Esophagus (tissue), 2 donors: ENCODE data around the gene OTOP3. TPM values are rescaled to one million over a fixed set of nuclear protein-coding genes. Genes with fewer than 3 reads are reported as not detected.

Experiments
- H3K27ac ChIP-seq, 2 donors: one replicate each; pipeline ENCODE4 v1.5.1; 2013; ENCODE audit warnings: low read depth in 2 of 2, mild to moderate bottlenecking in 2 of 2, inconsistent platforms in 1 of 2, low read length in 1 of 2, moderate library complexity in 1 of 2
- H3K27me3 ChIP-seq, 2 donors: one replicate each; pipeline ENCODE4 v1.6.1; 2013; ENCODE audit warnings: low read length in 2 of 2, control low read depth in 1 of 2, mild to moderate bottlenecking in 1 of 2; ENCODE audit not compliant: insufficient read depth in 2 of 2, control insufficient read depth in 1 of 2
- H3K36me3 ChIP-seq, 2 donors: one replicate each; pipeline ENCODE4 v1.6.1; 2013; ENCODE audit warnings: low read length in 1 of 2; ENCODE audit not compliant: control insufficient read depth in 2 of 2, insufficient read depth in 2 of 2
- H3K4me1 ChIP-seq, 2 donors: one replicate each; pipeline ENCODE4 v1.6.1; 2013; ENCODE audit warnings: low read length in 1 of 2; ENCODE audit not compliant: control insufficient read depth in 2 of 2, insufficient read depth in 2 of 2
- H3K4me3 ChIP-seq, 2 donors: one replicate each; pipeline ENCODE4 v1.5.1; 2013; ENCODE audit warnings: low read length in 2 of 2, mild to moderate bottlenecking in 2 of 2, low read depth in 1 of 2, moderate library complexity in 1 of 2
- H3K9me3 ChIP-seq, 2 donors: one replicate each; pipeline ENCODE4 v1.6.1; 2013; ENCODE audit warnings: mild to moderate bottlenecking in 2 of 2, low read depth in 1 of 2, low read length in 1 of 2, moderate library complexity in 1 of 2; ENCODE audit not compliant: control insufficient read depth in 2 of 2, insufficient read depth in 1 of 2
- WGBS, 2 donors: extraction: QIAGEN DNeasy Blood & Tissue Kit; methylation state at CpG; one replicate each; pipeline ENCODE4 v1.1.7; 2013; 5-methylcytosine and 5-hydroxymethylcytosine counted together
- polyA plus RNA-seq, 2 donors: library from polyadenylated mRNA; stranded (reverse); fragments of 200-250 nt; gene quantifications; one replicate each; pipeline ENCODE4 v1.2.3, GENCODE V29; 2013
- donor health status: healthy with polysubstance abuse.
- donor health status: Bipolar disorder and iron deficiency.

OTOP3 gene
- polyA plus RNA-seq, 2 donors: 11.2 to 16.1 TPM

DNA sequence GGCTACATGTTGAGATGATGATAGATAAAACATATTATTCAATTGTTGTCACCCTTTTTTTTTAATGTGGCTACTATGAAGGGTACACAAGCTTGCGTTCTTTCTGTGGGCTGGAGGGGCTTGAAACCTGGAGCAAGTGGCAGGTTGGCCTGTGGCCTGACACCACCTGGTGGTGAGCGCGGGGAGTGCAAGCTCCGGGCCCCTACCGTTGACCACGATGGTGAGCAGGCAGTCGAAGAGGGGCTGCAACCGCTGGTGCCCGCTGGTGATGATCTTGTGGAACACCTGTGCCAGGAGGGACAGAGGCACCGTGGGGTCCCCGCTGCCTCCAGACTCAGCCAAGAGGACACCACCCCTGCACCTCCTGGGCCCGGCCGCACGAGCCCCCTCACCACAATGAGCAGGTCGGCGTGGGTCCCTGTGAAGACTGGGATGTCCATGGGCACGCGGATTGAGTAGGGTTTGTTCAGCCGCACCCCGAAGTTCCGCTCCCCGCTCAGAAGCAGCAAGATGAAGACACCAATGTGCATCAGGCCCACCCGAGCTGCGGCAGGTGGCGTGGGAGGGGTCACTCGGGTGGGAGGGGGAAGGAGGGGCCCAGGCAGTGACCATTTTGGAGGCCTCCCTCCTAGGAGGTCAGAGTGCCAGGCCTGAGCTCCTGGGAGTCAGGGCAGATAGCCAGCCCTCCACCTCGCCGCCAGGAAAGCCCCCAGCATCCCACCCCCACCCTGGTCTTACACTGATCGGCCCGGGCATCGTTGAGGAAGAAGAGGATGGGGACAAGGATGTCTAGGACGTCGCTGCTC lies 22.4 kb downstream of the OTOP3 start:
- Histone ChIP-seq H3K4me3 (no peak overlapping the region), H3K4me1 (no peaks in the 10 kb centered on the region), H3K9me3 (no peaks in the 10 kb centered on the region), H3K27me3 (no peaks in the 10 kb centered on the region), H3K36me3 (peaks cover 0 to 3% of the 10 kb centered on the region in 2 donors), H3K27ac (no peak overlapping the region)
- WGBS, 2 donors: 44 to 45% methylated on average over 33 of the region's 33 CpGs

DNA sequence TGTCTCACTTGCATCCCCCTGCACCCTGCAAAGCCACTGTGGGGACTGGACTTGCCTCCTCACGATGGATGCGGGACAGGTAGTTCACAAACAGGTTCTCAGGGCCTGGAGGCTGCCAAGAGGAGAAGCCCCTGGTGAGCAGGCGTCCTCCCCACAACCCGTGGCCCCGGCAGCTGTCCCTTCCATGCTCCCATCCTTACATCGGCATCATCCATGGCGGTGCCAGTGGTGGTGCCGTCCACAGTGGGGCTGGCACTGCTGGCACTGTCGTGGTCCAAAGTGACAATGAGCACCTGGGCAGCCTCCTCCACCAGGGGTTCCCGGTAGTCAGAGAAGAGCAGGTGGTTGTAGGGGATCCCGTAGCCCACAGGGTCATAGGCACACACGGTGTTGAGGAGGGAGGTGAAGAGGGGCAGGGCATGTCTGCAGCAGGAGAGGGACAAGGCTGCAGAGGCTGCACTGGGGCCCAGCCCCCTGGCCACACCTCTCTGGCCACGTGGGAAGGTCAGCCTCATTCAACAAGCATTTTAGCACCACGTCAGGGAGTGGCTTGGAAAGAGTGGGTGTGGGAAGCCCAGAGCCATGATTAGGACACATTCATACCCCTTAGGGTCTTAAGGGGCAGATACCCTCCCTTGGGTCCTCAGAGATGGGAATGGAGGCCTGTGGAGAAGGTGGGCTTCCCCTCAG lies 24.3 kb downstream of the OTOP3 start:
- Histone ChIP-seq H3K9me3 (no peaks in the 10 kb centered on the region), H3K4me1 (no peaks in the 10 kb centered on the region), H3K27me3 (no peaks in the 10 kb centered on the region), H3K27ac (no peak overlapping the region), H3K4me3 (no peak overlapping the region), H3K36me3 (no peaks in the 10 kb centered on the region)
- 67 to 75% methylated on average over 14 of the region's 14 CpGs for WGBS, 2 donors

DNA sequence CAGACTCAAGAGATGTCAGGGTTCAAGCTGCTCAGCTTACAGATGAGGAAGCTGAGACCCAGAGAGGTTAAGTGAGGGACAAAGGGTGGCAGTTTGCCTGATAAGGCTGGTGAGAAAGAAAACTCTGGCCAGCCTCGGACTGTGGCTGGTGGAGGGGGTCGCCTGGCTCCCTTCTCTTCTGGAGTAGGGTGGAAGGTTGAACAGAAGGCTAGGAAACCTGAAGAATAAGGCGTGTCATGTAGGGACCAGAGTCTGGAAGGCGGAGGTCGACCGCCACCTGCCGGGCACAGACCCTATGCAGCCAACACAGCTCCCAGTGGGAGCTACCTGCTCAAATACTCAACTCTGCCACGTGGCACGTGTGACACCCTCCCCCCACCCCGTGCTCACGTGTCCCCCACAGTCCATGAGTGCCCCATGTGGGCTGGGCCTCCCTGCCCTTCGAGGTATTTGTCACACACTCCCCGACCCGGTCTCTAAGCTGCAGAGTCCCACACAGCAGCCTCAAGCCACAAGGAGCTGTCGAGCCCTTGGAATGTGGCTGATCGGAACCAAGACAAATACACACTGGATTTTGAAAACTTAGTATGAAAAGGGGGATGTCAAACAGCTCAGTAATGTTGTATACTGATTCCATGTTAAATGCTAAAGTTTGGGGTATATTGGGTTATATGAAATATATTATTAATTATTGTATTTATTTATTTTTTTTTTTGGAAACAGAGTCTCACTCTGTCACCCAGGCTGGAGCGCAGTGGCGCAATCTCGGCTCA lies 25.1 kb downstream of the OTOP3 start:
- no peaks in the 10 kb centered on the region for H3K9me3 ChIP-seq
- no peaks in the 10 kb centered on the region for H3K4me1 ChIP-seq
- H3K36me3 ChIP-seq: no peaks in the 10 kb centered on the region
- no peak overlapping the region for H3K4me3 ChIP-seq
- no peaks in the 10 kb centered on the region for H3K27me3 ChIP-seq
- no peak overlapping the region for H3K27ac ChIP-seq
- WGBS, 2 donors: 39% methylated on average over 19 of the region's 19 CpGs

DNA sequence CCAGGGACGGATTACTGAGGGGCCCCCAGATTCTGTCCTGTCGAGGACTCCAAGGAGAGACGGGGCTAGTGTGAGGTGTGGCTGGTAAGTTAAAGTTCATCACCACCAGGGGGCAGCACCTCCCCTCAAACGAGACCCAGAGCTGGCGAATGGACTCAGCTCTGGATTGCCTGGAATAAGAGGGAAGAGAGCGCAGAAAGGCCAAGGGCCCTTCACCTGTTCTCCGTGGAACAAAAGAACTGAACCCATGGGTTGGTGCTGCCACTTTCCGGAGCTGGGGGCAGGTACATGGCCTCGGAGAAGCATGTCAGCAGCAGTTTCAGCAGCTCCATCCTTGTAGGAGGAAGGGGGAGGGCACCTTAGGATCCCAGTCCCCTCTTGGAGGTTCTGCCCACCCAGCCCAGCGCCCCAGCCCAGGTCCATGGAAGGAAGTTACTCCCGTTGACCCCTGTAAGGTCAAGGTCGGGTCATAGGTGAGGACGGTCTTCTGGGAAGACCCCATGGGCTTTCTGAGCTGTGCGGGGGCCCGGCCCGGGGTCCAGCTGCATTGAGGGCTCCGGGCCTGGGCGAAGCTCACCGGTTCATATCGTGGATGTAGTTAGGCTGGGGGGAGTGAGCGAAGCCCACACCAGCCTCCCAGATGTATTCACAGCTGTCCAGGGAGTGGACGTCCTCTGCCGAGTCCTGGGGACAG lies 26.1 kb downstream of the OTOP3 start:
- 43 to 44% methylated on average over 23 of the region's 23 CpGs for WGBS, 2 donors

DNA sequence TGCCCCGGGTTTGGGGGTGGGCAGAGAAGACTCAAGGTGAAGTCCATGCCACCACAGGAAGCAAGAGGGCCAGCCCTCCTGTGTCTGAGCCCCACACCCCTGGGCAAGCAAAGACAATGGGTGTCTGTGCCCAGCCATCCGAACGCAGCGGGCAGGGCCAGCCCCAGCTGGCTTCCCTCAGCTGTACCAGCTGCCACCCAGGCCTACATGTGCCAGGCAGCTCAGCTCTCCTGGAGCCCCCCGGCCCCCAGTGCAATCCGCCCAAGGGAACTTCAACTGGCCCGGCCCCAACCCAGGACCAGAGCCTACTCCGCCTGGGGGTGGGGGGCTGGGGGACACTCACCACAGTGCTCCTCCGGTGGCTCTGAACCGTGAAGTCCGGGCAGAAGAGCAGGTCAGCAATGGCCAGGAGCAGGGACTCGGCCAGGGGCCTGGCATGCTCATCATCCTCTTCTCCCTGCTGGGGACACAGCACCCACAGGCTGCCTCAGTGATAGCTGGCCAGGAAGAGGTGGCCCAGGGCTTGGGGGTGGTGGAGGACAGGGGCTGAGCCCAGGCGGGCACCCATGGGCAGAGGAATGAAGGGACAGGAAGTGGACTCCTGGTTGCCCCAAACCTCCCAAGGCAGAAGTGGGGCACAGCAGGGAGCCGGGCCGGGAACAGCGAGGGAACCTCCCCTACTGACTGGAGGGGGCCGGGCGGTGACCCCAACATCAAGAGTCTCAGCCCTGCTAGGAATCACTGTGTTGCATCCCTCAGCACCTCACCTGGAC lies 27.1 kb downstream of the OTOP3 start:
- no peak overlapping the region for H3K27ac ChIP-seq
- no peaks in the 10 kb centered on the region for H3K27me3 ChIP-seq
- H3K4me3 ChIP-seq: no peak overlapping the region
- 83 to 86% methylated on average over 18 of the region's 18 CpGs for WGBS, 2 donors
- no peaks in the 10 kb centered on the region for H3K36me3 ChIP-seq
- no peaks in the 10 kb centered on the region for H3K4me1 ChIP-seq
- H3K9me3 ChIP-seq: no peaks in the 10 kb centered on the region

More for the DNA sequence above, 26.1 kb downstream of the OTOP3 start:
- no peak overlapping the region for H3K27ac ChIP-seq
- H3K9me3 ChIP-seq: no peaks in the 10 kb centered on the region
- H3K36me3 ChIP-seq: no peaks in the 10 kb centered on the region
- no peaks in the 10 kb centered on the region for H3K4me1 ChIP-seq
- no peak overlapping the region for H3K4me3 ChIP-seq
- no peaks in the 10 kb centered on the region for H3K27me3 ChIP-seq

DNA sequence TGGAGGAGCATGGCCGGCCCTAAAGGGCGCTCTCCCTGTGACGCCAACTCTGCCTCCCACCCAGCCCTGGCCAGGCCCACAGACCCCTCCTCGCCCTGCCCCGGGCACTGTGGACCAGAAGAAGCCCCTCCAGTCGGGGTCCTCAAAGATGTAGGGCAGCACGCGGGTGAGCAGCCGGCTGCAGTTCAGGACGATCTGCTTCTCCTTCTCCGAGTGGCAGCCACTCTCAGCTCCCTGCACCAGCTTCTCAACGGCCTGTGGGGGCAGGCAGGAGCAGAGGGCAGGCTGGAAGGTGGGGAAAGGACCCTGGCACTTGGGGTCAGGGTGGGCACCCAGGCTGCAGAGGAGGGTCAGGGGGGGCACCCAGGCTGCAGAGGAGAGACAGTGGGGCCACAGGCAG lies 28.0 kb downstream of the OTOP3 start:
- Histone ChIP-seq H3K9me3 (no peaks in the 10 kb centered on the region), H3K36me3 (no peaks in the 10 kb centered on the region), H3K4me3 (no peak overlapping the region), H3K4me1 (peaks cover 0 to 6% of the 10 kb centered on the region in 2 donors), H3K27ac (no peak overlapping the region), H3K27me3 (no peaks in the 10 kb centered on the region)
- WGBS, 2 donors: 73 to 81% methylated on average over 12 of the region's 12 CpGs

DNA sequence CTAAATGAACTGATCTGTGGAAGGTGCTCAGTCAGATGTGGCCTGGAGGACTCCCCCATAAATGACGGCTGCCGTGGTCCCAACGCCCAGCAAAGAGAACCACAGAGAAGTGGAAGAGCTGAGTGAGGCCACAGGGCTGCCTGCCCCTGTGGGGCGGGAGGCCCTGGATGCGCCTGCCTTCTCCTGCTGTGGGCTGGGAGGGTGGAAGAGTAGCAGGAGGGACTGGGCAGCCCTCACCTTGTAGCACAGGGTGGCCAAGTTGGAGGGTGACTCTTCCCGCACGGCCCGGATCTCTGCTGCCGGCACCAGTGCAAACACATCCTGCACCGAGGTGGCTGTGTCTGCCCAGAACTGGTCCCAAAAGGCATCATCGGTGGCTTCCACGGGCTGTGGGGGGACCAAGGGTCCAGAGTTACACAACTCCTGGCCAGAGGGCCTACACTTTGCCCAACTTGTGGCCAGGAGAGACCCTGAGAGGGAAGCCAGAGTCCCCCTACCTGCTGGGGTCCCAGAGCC lies 28.6 kb downstream of the OTOP3 start:
- peaks cover 0 to 10% of the 10 kb centered on the region in 2 donors for H3K4me1 ChIP-seq
- no peaks in the 10 kb centered on the region for H3K27me3 ChIP-seq
- no peak overlapping the region for H3K27ac ChIP-seq
- 87 to 89% methylated on average over 12 of the region's 12 CpGs for WGBS, 2 donors
- H3K9me3 ChIP-seq: no peaks in the 10 kb centered on the region
- H3K36me3 ChIP-seq: no peaks in the 10 kb centered on the region
- no peak overlapping the region for H3K4me3 ChIP-seq

DNA sequence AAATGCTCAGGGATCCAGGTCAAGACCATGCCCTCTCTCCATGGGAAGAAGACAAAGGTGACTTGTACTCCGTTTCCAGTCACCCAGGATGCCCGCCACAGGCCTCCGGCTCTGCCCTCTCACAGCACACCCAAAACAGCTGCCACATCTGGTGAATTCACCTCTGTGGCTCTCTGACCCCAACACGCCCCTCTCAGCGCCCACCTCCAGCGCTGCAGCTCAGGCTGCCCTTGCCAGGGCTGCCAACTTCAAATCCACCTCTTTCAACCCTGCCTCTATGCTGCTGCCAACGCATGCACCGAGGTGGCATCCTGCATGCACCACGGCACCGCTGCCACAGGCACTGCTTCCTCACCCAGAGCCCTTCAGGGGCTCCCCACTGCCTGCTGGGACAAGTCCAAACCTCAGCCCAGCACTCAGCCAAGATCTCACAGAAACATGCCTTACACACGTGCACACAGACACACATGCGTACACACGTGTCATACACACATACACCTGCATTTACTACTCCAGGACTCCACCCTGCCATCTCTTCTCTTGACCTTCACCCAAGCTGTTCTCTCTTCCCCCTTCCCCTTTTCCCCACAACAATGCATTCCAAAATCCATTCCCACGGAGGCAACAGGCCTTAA lies 29.4 kb downstream of the OTOP3 start:
- 48 to 55% methylated on average over 14 of the region's 14 CpGs for WGBS, 2 donors
- no peaks in the 10 kb centered on the region for H3K9me3 ChIP-seq
- H3K36me3 ChIP-seq: no peaks in the 10 kb centered on the region
- H3K27me3 ChIP-seq: no peaks in the 10 kb centered on the region
- peaks cover 0 to 10% of the 10 kb centered on the region in 2 donors for H3K4me1 ChIP-seq
- H3K4me3 ChIP-seq: no peak overlapping the region
- no peak overlapping the region for H3K27ac ChIP-seq
